HG02840 (cell line): ENCODE results near the gene AUTS2.

Experiments
- ATAC-seq: cut with Tn5 transposase; IDR thresholded peaks from one replicate; pipeline ENCODE4 v1.9.1; 2021; ENCODE audit warnings: mild to moderate bottlenecking, moderate library complexity, moderate number of reproducible peaks; ENCODE audit not compliant: unreplicated experiment, low FRiP score

The AUTS2 gene

DNA sequence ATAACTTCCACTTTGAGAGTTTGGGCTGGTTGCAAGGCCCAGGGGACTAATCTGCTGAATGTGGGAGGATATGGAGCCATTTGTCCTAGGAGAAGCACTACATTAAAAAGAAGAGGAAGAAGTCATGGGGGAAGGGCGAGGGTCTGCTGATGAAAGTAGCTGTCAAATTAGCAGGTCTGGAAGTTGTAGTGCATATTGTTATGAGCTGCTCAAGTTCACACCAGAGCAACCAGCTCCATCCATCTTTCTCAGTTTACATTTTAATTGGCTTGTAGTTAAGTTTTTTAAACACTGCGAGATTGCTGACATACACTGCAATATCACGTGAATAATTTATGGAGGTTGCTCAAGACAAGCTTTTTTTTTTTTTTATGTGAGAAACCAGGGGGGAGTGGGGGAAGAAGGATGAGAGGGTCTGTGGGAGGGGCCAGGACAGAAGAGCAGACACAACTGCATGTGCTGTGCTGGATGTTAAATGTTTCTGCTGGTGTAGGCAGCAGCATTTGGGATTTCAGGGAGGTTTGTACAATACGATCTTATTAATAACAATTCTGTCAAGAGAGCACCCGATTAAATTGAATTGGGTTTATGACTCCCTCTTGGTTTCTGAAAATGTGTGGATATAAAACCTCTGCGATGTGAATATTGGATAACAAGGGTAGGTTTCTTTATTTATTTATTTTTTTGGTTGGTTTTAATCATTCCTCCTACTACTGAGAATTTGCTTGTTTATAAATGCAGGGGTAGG lies 774.7 kb downstream of the AUTS2 start:
- ATAC-seq = no peak

DNA sequence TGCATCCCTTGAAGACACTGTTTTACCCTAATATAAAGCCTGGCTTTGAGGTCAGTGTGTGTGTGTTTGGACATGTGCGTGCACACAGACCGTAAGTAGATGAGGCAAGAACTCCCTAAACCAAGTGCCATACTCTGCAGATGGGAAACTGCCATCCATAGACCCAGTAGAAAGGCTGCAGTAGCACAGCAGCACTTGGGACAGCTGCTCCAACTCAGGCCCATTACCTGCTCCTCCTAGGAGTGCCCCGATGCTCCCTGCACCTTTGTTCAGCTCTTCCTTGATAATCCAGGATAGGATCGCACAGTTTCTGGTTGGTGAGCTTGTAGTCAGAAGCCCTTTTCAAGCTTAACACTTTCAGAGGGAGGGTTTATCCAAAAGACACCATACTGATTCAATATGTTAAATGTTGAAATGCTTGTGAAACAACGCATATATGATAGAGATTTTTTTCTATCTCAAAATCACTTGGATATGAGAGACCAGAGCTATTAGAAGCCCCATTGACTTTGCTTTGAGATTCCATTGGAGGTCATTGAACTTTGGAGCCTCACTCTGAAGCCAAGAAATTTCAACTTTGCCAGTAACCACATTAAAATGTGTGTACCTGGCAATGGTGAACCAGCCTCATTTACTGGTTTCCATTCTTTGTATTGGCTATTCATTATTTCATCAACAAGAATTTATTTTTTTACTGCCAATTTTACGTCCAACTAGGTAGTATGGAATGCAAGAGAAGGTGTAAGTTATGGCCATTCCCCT lies 776.7 kb downstream of the AUTS2 start:
- no peak for ATAC-seq

- no peak for ATAC-seq
Measured at GRCh38 chr7:70376561-70377031, 778.3 kb downstream of the AUTS2 start.

- ATAC-seq = no peak
Measured at GRCh38 chr7:70377957-70378356, 779.7 kb downstream of the AUTS2 start.

DNA sequence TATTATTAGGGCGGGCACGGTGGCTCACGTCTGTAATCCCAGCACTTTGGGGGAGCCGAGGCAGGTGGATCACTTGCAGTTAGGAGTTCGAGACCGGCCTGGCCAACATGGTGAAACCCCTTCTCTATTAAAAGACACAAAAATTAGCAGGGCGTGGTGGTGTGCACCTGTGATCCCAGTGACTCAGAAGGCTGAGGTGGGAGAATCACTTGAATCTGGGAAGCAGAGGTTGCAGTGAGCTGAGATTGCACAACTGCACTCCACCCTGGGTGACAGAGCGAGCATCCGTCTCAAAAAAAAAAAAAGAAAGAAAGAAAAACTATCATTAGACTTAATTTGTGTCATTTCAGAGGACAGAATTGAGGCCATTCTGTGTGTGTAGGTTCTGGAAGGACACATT lies 780.9 kb downstream of the AUTS2 start:
- no peak for ATAC-seq

DNA sequence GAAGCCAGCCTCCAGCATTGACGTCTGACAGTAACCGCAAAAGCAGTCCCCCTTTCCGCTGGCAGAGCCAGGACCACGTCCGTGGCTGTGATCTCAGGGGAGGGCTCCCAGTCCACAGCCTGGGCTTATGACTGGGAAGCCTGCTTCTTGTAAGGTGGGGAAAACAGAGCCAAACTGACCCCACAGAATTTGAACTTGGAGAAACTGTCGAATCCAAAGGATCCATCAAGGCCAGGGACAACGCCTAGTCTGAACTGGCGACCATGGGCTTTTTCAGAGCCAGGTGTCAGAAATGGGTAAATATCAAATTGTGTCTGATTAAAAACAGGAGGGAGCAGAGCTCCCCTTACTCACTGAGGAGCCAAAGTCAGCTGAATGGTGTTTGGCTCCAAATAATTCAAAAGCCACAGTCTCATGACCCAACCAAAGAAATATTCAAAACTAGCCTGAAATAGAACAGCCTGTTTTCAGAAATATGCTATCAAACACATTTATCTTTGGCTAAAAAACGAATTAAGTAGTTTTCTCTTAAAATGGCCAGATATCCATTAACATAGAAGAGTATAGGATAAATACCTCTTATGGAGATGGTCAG lies 782.2 kb downstream of the AUTS2 start:
- ATAC-seq = no peak

DNA sequence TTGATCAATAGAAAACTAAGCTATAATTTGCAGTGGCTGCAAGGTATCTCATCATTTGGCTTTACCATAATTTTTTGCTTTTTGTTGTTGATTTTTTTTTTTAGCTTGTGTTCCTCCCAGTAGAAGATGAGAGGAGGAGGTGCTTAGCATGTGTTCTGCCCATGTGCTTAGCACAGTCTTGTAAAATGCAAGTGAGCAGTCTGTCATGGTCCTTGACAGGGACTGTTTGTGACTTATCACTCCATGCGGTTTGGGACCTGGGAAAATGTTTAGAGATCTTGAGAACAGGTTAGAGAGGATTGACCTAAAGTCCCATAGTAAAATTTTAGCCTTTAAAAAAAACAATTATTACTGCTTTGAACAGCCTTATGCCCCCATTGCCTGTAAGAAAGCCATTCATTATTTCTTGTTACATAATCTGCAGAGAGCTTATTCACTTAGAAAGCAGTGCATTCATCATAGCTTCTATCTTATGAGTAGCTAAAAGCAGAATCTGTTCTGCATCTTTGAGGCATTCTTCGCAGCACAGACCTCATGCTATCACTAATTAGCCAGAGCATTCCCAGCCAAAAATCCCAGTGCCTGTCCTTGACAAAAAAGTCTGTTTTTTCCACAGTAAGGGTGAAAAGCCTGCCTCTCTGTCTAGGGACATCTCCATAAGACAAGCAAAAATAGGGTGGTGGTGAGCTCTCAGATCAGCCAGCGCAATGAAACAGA lies 784.9 kb downstream of the AUTS2 start:
- ATAC-seq = no peak

GRCh38 chr7:70384024-70384423 lies 785.7 kb downstream of the AUTS2 start:
- no peak for ATAC-seq

GRCh38 chr7:70384891-70385290 lies 786.6 kb downstream of the AUTS2 start:
- no peak for ATAC-seq

DNA sequence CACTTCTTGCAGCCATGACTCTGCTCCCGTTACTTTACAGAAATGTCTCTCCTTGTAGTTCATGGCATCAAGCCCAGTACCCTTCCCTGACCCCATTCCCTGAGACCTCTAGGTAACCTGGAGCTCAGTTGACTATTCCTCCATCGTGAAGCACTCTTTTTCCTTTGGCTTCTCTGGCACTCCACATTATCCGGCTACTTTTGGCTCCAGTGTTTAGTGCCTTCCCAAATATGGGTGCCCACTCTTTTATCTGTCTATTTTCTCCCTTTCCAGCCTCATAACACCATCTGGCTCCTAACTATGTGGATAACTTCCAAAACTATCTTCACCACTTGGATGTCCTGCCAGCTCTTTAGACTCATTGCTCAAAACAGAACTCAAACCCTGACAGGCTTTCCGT lies 788.9 kb downstream of the AUTS2 start:
- no peak for ATAC-seq

- ATAC-seq = no peak
Measured at GRCh38 chr7:70389531-70390151, 791.4 kb downstream of the AUTS2 start.

DNA sequence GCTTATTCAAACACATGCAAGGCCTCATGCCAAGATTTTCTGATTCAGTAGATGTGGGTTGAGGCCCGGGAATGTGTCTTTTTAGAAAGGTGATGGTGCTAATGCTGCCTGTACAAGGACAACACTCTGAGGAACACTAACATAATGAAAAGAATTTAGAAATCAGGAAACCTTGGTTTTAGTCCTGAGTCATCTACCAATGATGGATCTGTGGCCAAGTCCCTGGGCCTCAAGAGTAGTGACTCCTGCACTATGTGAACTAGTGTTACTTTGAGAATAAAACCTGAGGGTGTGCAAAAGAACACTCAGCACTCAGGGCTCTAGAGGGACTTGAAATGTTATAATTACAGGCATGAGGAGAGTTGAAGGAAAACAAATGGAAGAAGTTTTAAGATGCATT lies 792.0 kb downstream of the AUTS2 start:
- no peak for ATAC-seq

DNA sequence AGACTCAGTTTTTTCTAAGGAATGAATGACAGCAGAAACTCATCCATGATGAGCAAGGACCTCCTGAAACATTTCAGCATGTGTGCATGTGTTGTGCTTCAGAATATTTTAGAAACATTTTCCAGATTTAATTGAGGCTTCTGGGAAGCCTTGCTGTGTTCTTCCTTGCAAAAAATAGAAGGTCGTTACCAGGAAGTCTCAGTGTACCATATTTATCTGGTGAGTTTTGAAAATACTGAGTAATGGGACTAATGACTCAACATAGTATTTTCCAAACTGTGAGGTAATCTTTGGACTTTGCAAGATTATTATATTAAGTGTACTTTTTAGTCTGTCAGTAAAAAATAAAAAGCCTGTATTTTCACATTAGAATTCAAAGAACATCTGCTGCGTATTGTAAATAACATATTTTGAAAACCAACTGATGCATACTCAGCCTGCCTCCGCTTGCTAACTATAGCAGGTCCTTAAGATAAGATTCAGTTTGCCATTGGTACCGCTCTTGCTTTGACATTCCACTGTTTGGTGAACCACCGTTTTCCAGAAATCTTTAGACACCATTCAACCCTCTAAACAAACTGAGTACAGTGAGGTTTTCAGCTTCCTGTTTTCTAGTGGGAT lies 794.1 kb downstream of the AUTS2 start:
- no peak for ATAC-seq

- ATAC-seq = no peak
Measured at GRCh38 chr7:70392877-70393435, 794.7 kb downstream of the AUTS2 start.

GRCh38 chr7:70393956-70394355 lies 795.7 kb downstream of the AUTS2 start:
- no peak for ATAC-seq

GRCh38 chr7:70400829-70401380 lies 802.6 kb downstream of the AUTS2 start:
- ATAC-seq = no peak

DNA sequence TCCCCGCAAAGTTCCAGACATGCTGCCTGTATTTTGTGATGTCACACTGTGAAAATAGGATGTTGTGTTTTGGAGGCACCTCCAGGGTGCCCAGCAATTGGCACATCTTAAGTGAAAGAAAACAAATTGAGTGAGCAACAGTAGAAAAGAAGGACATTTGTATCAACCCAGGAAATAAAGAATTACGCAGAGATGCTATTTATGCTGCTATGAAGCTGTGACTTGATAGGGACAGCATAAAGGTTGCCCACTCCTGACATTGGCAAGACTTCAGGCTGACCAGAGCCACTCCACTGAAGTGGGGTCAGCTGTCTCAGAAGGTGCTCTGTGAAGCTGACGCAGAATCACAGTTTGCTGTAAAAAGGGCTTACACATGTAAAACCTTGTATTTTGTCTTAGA lies 803.8 kb downstream of the AUTS2 start:
- no peak for ATAC-seq

GRCh38 chr7:70405241-70405640 lies 807.0 kb downstream of the AUTS2 start:
- ATAC-seq = no peak

DNA sequence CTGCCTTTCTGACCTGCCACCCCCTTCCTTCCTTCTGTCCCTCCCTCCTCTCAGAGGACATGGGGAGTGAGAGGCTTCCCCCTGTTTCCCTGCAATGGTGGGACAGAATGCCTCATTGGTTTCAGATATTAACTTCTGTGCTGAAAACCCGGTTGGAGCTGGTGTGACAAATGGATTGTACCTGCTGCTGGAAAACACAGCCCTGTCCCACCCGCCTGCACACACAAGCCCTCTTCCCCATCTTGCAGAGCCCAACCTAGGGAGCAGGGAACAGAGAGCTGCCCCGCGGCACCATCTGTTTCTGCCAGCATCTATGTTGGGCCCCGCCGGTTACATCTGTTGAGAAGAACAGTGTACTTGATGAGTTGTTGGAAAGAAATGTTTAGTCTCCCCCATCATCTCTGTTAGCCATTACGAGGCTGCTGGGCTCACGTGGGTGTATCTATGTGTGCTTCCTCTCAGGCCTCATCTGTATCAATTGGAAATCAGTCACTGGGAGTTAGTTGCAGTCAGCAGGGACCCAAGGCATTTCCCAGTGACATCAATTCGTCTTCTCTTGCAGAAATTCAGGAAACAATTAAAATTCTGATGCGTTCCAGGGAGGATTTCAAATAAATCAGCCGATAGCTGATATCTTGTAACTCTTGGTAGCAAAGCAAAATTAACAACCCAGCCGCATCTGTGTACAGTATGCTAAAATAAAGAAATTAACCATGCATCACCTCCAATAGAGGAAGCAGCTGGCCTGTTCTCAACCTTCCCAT lies 808.1 kb downstream of the AUTS2 start:
- ATAC-seq = no peak
